Measurements from ENCODE around the gene CDK5RAP1.

Gene CDK5RAP1

DNA sequence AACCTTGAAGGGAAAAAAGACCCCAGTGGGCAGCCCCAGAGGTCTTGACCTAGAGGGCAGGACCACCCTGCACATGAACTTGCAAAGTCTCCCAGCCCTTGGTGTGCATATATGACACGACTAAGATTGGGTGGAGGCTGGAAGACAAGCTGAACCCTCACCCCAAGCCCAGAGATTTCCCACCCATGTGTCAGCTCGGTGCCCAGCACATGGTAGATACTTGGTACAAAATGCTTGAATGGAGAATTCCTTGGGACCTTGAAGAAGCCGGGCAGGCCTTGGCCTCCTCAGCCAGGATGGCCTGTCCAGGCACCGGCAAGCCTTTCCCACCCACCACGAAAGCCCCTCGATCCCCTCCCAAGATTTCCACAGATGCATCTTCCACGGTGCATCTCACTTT is 67.7 kb downstream of the CDK5RAP1 start:
- no peak for DNase-seq (ENCODE audit: low read depth)

DNA sequence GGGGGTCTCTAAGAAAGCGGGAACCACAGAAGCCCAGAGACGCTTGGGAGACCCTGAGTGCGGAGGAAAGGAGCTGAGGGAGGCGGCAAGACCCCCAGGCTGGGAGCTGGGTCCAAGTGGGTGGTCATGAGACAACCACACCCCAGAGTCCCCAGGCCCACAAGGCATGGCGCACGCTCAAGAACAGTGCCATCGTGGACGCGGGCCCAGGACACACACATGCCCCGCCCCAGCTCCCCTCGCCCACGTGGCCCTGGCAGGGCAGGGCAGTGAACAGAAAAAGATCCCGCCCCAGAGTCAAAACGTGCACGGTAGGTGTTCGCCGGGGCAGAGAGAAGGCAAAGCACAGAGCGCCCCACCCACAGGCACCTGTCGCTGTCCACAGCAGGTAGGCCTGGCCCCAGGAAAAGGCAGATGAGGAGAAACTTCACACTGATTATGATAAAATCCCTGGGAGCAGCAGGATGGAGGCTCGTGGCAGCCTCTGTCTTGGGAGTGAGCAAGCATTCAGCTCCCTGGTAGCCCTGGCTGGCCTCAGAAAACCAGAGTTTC is 68.3 kb downstream of the CDK5RAP1 start:
- no peak for DNase-seq (ENCODE audit: low read depth)

- DNase-seq (ENCODE audit: low read depth): no peak
These were observed 72.9 kb downstream of the CDK5RAP1 start for GRCh38 chr20:33328157-33329137.

- DNase-seq (ENCODE audit: low read depth): no peak
These were observed 76.0 kb downstream of the CDK5RAP1 start for GRCh38 chr20:33325350-33325749.

- DNase-seq (ENCODE audit: low read depth): no peak
These were observed 78.1 kb downstream of the CDK5RAP1 start for GRCh38 chr20:33323236-33323635.

GRCh38 chr20:33322456-33322855 is 78.9 kb downstream of the CDK5RAP1 start:
- DNase-seq (ENCODE audit: low read depth): no peak

DNA sequence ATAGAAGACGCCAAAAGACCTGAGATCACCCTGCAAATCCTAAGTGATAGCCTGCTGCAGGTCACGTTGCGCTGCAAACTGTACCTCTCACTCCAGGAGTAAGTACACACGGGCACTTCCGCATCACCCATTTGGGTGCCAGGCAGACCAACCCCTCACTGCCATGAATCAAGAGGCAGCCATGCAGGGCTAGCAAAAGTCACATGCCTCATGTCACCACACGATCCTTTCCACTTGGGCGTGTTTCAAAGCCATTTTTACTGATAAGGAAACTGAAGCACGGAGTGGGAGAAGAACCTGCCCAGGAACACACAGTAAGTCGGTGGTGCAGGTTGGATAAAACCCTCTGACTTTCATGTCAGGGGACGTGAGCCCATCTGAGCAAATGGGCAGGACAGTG is 81.3 kb downstream of the CDK5RAP1 start:
- no peak for DNase-seq (ENCODE audit: low read depth)

DNA sequence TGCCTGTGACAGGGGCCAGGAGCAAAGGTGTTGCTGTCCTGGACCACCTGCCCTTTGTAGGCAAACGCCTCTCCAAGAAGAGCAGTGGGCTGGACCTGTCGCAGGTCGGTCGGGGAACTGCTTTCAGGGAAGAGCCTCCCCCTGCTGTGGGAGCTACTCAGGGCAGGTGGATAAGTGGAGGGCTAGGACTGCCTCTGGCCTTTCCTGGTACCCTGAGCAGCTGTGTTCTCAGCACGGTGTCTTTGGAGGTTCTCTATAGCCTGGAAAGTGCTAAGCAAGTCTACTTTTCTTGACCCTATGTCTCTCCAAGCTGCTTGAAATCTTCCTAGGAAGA is 83.3 kb downstream of the CDK5RAP1 start:
- no peak for DNase-seq (ENCODE audit: low read depth)

GRCh38 chr20:33317424-33318095 is 83.8 kb downstream of the CDK5RAP1 start:
- no peak for DNase-seq (ENCODE audit: low read depth)

GRCh38 chr20:33316958-33317357 is 84.4 kb downstream of the CDK5RAP1 start:
- DNase-seq (ENCODE audit: low read depth): no peak

GRCh38 chr20:33316343-33316742 is 85.0 kb downstream of the CDK5RAP1 start:
- no peak for DNase-seq (ENCODE audit: low read depth)

DNA sequence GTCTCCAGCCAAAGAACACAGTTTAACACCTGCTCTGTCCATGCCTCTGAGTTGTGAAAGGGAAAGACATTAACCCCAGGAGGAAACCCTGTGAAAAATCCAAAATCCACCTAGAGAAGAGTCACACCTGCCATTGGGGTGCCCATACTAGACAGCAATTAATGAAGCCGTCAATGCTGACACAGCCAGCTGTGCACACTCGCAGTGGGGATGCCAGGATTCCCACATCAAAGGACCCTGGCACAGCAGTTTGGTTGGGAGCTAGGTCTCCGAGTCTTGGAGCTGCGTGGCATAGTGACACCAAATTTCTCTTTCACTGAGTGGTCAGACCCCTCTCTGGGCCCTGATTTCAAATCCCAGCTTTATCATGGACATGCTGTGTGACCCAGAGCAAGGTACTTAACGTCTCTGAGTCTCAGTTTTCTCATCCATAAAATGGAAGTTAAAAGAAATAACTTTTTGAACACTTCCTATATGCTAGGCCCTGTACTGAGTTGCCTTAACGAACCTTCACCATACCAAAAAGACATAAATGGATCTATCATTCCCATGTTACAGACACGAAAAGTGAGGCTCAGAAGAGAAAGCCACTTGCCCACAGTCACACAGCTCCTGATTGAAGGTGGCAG is 87.5 kb downstream of the CDK5RAP1 start:
- DNase-seq (ENCODE audit: low read depth): no peak

DNA sequence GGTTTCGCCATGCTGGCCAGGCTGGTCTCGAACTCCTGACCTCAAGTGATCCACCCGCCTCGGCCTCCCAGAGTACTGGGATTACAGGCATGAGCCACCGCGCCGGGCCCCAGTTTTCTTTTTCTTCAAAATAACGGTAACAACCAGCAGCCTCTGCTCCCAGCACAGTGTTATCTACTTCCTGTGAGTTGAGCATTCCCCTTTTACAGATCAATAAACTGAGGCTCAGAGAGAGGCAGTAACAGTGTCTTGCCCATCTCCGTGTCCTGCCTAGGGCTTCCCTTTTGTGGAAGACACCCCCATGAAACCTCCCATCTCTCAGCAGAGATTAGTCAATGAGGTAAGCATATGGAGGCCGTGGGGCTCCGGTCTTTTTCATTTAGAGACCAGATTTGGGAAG is 88.7 kb downstream of the CDK5RAP1 start:
- no peak for DNase-seq (ENCODE audit: low read depth)

- DNase-seq (ENCODE audit: low read depth): no peak
These were observed 89.3 kb downstream of the CDK5RAP1 start for GRCh38 chr20:33311996-33312395.

DNA sequence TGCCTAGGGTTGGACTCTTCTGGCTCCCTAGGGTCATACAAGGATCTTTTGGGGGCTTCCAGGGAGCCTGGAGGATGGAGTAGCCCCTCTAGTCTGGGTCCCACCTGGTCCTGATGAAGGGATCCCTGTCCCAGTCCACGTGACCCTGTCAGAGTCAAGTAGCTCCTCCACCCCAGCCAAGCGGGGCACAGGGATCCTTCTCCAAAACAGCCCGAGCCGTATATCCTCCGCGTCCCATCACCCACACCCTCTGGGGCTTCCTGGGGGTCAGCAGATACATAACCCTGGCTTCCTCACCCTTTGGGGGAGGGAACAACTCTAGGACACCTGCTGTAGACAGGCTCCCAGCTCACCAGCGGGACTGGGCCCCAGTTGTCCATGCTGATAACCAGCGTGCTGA is 90.3 kb downstream of the CDK5RAP1 start:
- no peak for DNase-seq (ENCODE audit: low read depth)

DNA sequence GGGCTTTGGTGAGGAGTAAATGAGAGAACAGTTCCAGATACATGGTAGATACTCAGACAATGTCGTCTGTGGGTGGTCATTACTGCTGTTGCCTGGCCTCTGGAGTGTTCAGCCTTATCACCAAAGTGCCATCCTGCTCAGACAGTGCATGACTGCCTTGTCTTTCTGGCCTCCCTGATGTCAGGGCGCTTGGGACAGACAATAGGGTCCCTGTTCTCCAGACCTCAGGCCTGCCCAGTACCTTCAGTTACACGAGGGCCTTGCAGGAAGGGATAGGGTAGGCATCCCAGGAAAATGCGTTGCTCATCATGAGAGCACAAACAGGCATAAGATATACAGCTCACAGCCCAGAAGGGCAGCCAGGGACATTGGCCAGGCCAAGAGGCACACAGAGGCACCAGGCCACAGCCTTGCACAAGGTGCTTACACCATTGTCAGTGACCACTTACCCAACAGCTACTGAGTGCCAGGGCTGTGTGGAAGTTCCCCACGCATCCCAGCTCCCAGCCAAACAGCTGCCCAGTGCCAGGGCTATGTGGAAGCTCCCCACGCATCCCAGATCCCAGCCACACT is 90.9 kb downstream of the CDK5RAP1 start:
- no peak for DNase-seq (ENCODE audit: low read depth)

DNA sequence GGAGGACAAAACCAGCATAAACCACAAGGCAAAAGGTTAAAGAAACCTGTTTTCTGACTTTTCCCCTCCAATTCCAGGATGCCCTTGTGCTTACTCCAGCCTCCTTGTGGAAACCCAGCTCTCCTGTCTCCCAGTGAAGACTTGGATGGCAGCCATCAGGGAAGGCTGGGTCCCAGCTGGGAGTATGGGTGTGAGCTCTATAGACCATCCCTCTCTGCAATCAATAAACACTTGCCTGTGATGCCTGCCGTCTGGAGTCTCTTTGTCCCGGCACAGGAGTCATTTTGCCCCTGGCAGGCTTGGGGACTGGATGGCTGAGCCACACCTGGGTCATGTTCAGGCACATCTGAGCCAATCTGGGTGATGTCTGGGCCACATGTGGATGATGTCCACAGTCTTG is 91.7 kb downstream of the CDK5RAP1 start:
- no peak for DNase-seq (ENCODE audit: low read depth)
